CD4-positive, alpha-beta T cell treated with Interleukin-10 for 1 hour (primary cell): ENCODE data around the gene PPDPF.

Experiments
- DNase-seq: peaks from one replicate; pipeline ENCODE4 v3.0.0-alpha.2; 2020

Gene PPDPF

DNA sequence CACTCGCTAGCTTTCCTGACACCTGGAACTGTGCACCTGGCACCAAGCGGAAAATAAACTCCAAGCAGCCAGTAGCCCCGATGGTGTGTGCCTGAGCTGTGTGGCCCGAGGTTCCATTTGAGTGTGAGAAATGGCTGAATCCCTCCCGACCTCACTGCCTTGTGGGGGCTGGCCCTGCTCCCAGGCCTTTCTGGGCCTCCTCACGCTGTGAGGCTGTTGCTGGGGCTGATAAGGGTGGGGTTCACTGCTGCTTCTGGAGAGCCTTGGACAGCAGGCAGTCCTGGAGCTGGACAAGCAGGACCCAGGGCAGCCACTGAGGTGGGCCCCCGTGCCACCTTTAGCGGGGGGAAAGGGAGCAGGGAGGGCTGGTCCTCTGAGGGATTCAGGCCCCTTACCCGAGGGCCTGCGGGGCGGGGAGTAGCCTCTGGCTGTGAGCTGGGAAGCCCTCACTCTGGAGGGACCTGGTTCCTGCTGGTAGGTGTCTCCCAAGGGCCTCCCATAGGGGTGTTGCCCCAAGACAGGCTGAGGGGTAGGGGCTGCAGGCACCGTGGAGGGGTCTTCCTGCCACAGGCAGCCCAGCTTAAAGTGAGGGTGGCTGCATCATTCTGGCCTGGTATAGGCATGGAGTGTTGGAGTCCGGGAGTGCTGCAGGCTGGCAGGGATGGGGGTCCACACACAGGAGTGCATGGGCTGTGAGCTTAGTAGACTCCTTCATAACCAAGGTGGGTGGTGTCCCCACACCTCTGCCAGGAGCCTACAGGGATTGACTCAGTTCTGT is 1.7 kb downstream of the PPDPF start:
- DNase-seq: no peak

DNA sequence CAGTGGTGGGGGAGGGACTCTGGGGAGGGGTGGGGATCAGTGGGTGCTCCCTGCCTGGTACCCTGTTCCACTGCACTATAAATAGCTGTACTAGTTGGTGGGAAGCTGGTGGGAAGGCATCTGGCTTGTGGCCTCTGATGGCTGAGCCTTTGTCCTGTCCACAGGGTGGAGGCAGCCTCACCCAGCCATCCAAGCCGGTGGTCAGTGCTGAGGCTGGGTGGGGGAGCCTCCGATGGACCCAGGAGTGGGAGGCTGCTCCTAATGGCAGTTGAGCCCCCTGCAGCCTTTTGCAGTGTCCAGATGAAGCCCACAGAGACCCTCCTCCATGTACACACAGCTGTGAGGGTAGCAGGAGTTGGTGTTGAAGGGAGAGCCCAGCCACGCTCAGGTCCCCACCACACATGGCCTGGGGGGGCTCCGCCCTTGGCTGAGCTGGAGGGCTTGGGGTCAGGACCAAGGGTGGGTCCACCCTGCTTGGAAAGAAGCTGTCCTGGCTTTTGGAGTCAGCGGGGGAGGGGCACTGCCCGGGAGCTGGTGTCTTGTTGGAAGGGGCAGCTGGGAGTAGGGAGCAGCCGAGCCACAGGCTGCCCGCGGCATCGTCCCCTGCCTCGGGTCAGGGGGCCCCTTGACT is 2.5 kb downstream of the PPDPF start:
- no peak for DNase-seq

DNA sequence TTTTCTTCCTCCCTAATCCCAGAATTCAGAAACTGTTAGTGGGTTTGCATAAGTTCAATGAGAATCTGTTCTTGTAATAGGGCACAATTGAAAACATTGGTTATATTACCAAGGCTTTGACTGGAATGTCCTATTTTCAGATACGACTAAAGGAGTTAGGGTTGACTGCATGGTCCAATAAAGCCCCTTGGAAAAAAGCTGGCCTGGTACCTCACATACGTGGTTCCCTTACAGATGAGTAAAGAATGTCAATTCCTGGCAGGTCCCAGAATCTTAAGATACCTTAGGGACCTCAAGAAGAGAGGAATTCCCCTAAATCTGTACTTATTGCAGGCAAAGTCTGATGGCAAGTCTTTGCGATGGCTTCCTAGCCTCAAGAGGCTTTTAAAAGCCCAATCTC is 4.6 kb downstream of the PPDPF start:
- DNase-seq: no peak

DNA sequence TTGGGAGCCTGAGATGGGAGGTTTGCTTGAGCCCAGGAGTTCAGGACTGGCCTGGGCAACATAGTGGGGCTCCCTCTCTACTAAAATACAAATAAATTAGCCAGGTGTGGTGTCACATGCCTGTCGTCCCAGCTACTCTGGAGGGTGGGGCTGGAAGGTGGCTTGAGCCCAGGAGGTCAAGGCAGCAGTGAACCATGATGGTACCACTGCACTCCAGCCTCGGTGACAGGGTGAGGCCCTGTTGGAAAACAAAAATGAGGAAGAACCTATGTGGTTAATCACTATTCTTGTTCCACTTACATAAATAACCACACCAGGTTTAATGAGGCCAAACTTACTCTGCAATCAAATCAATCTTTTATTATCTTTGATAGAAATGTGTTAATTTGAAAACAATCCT is 5.4 kb downstream of the PPDPF start:
- DNase-seq: no peak

DNA sequence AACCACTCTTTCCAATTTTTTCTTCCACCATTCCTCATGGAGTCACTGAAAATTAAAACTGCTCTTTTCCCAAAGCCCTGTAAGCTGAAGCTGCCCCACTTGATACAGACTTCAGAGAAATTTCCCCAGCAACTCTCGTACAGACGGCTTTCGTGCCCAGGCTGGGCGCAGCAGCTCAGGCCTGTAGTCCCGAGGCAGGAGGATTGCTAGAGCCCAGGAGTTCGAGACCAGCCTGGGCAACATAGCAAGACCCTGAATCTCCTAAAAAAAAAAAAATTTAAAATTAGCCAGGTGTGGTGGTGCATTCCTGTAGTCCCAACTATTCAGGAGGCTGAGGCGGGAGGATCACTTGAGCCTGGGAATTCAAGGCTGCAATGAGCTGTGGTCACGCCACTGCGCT is 6.6 kb downstream of the PPDPF start:
- no peak for DNase-seq

DNA sequence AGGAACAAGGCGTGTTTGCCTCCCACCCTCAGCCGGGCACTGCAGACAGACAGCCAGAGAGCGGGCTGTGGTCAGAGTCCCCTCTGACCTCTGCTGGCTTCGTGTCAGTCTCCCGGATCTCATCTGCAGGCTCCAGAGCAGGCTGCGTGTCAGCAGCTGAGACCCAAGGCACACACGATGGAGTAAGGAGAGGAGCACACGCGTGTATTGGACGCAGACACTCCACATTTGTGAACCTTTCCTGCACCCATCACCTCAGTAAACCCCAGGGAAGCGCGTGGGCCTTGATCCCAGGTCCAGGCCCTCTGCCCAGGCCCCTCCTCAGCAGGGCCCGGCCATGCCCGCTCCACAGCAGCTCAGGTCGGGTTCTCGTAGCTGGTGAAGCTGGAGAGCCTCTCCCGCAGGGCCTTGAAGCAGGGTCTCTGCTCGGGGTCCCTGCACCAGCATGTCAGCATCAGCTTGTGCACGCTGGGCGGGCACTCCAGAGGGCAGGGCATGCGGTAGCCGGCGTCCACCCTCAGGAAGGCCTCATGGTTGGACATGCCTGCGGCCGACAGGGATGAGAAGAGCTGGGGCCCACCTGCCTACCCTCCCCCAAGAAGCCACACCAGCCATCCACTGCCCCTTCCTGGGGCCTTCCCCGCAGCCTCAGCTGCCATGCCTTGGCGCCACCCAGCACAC is 8.8 kb downstream of the PPDPF start:
- no peak for DNase-seq

DNA sequence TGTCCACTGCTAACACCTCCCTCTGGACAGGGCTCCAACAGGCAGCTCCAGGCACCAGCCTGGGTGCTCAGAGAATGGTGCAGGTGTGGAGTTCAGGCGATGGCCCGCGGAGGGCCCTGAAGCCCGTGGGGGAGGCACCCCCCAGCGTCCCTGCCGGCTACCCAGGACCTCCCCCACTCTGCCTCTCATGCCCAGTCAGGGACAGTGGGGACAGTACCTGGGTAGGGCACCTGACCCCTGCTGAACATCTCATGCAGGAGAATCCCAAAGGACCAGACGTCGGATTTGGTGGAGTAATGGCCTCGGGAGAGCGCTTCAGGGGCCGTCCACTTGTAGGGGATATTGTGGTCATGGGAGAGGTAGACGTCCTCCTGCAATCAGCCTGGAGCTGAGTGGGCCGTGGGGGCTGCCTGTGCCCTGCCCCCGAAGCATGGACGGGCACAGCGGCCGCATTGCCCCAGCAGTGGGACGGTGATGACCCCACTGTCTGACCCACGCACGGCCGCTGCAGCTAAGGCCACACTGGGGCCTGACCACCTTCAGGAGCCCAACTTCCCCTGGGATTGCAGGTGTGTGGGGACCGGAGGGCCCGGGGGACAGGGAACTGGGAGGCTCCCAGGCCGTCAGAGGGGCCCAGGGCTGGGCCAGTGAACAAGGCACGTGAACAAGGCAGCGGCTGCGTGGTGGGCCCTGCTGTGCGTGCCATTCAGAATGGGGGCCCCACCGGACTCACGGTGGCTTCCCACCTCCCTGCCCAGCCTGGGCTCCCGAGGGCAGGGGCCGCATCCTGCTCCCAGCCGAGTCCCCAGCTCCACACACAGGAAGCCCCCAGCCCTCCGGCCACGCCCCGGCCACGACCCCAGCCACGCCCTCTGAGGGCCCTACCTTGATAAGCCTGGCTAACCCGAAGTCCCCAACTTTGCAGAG is 9.6 kb downstream of the PPDPF start:
- DNase-seq: no peak

DNA sequence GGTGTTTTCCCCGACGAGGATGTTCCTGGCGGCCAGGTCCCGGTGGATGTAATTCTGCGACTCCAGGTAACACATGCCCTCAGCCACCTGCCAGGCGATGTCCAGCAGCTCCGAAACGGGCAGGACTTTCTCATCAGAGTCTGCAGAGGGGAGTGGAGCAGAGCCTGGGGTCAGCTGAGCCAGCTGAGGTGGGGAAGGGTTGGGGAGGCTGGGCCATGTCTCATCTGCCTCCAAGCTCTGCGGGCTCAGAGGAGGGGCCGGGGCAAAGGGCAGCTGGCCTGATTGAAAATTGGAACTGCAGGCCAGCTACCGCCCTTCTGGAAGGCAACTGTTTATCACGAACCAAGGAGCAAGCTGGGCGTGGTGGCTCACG is 10.2 kb downstream of the PPDPF start:
- DNase-seq: no peak

DNA sequence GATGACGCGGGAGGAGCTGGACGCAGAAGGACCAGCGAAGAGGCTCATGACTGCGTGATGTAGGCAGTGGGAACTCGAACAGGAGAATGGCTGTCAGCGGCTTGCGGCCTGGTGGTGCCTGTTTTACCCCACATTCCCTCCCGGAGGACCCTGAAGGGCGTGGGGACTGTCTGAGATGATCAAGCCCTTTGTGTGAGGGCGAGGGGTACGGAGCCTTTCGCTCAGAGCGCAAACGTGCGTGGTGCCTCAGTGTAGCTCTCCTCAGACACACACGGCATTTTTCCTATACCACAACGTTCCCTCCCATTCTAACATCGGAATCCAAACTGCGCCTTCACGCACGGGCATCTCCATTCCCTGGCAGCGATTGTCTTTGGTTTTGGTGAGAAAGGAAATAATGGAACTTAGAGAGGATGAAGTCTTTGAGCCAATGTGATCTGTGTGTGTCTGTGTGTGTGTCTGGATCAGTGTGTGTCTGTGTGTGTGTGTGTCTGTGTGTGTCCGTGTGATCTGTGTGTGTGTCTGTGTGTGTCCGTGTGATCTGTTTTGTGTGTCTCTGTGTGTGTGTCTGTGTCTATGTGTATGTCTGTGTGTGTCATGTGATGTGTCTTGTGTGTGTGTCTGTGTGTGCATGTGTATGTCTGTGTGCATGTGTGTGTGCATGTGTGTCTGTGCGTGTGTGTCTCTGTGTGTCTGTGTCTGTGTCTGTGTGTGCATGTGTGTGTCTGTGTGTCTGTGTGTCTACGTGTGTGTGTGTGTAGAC is 11.3 kb downstream of the PPDPF start:
- no peak for DNase-seq

DNA sequence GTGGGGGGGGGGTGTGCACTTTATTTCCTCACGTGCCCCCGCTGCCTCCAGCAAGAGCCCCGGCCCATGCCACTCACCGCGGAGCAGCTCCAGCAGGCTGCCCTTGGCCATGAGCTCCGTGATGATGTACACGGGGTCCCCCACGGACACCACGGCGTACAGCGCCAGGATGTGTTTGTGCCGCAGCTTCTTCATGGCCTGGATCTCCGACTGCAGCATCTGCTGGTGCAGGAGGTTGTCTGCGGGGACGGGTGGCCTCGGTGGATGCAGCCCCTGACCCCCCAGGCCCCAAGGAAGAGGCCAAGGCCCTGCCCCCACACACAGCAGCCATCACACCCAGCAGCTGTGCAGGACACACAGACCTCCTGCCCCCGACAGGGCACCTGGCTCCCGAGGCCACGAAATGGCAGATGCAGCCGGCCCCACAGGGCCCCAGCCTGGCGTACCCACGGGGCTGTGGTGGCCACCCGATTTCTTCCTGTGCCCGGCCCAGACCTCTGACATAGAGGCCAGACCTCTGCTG is 11.9 kb downstream of the PPDPF start:
- DNase-seq: no peak

DNA sequence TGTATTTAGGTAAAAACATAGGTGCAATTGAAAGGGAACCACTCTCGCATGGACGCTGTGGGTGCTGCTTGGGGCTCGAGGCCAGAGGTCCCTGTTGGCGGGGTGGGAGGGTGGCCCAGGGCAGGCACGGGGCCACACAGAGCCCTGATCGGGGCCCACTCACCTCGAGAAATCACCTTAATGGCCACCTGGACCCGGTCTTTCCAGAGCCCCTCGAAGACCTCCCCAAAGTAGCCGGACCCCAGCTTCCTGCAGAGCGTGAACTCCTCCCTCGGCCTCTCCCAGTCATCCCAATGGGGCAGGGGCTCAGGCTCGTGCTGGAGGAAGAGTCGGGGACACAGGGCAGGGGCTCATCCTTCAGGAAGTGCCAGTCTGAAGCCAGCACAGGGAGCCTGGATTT is 12.8 kb downstream of the PPDPF start:
- DNase-seq: no peak

DNA sequence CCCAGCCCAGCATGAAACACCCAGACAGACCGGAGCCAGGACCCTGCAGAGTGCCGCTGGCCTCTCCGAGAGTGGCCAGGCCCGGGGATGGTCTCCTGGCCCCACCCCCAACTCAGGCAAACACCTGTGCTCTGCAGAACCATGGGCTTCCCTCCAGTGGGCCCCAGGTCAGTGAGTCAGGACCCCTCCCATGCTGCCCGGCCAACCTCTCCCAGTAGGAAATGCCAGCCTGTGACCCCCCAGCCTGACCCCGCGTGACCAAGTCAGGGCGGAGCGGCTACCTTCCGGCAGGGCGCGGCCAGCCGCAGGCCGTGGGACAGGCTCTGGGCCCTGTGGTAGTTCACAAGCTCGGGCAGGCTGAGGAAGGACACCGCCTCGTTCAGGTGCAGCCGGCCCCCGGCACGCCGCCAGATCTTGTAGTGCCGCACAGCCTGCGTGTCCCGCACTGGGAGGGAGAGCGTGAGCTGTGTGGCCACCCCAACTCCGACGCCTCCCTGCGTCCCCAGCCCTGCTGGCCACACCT is 13.4 kb downstream of the PPDPF start:
- no peak for DNase-seq

DNA sequence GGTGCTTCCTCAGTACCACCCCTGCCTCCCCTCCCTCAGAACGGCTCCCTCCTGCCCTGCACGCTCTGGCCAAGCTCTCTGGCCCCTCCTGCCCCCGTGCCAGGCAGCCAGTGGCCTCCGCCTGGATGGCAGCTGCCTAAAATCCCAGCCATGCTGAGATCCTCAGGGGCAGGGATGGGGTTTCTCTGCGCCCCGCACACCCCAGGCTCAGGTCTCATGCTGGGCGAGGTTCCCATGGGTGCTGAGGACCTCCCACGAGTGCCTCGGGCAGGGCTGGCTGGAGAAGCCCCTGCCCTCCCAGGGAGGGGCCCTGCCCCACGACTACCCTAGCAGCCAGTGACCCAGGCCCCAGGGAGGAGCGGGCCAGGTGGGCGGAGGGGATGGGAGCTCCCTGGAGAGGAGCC is 13.9 kb downstream of the PPDPF start:
- DNase-seq: no peak

DNA sequence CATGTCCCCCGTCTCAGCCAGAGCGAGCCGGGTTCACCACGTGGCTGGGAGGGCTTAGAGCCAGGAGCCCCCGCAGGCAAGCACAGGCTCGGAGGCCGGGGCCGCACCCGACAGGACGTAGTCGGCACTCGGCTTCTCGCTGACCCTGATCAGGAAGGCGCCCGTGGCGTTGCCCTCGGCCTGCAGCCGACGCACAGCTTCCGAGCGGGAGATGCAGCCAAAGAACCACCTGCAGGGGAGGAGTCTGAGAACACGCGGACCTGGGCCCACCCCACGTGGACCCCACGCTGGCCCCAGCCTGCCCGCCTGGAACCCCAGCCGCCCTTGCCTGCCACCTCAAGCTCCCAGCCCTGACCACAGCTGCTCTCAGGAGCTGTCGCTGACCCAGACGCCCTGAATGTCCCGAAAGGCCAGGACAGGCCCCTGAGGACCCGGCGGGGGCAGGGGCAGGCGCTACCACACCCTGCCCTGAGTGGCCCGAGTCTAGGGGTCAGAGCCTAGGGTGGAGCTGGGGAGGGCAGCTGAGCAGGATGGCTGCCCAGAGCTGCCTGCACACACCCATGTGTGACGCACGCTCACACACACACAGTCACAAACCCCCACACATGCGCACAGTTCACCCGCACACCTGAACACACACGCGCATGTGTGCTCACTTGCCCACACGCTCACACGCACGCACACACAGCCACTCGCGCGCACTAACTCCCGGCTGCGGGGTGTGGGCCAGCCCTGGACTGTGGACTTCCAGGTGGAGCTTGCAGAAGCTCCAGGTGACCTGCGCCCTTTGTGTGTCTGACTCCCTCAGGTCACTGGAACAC is 14.5 kb downstream of the PPDPF start:
- DNase-seq: no peak

DNA sequence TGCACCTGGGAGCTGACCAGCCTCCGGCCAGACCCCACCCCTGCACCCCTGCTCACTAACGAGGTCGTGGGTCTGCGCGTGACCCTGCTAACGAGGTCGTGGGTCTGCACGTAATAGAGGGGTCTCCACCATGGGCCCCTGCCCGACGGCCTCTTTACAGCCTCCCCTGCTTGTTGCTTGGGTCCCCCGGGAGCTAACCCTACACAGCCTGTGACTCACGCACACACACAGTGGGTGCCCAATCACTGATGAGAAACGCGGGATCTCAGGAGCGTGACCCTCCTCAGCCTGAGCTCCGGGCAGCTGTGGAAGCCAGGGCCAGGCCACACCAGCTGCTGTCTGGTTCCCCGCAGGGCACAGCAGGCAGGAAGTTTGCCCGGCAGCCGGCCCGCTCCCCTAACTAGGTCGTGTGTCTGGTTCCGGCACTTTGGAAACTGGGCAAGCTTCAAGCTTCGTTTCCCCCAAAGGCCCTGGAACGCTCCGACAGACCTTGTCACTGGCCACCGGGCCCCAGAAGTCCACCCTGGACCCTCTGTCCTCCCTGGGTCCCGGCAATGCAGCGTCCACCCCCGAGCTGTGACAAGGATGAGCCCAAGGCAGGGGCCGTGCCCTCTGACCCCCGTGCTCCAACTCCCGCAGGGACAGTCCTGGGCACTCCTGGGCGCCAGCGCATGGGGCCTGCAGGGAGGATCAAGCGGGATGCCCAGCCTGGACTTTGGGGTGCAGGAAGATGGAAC is 15.8 kb downstream of the PPDPF start:
- no peak for DNase-seq

DNA sequence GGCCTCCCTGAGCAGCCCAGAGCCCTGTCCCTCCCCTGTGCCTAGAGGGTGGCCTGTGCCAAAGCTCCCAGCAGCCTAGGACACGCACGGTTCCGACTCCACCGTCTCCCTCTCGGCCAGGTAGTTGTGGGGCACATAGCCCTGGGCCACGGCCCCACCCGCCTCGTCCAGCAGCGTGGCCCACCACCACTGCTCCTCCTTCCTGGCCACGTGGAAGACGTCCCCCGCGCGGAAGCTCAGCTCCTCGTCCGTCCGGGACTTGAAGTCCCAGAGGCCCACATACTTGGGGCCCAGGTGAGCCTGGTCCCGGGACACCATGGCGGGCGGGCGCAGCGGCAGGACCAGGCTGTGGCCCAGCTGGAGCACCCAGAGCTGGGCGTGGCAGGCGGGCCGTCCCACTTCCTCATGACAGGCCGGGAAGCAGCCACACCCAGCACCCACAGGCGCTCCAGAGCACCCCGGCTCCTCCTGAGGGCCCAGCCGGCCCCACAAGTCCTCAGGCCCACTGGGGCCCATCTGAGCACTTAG is 16.5 kb downstream of the PPDPF start, which contains the start of gene PTK6:
Gene PTK6, minus strand, starts transcription at position 380 of the 528 bp plus-strand sequence. Its CDS starts 62 bp downstream, at position 318.
- no peak for DNase-seq

DNA sequence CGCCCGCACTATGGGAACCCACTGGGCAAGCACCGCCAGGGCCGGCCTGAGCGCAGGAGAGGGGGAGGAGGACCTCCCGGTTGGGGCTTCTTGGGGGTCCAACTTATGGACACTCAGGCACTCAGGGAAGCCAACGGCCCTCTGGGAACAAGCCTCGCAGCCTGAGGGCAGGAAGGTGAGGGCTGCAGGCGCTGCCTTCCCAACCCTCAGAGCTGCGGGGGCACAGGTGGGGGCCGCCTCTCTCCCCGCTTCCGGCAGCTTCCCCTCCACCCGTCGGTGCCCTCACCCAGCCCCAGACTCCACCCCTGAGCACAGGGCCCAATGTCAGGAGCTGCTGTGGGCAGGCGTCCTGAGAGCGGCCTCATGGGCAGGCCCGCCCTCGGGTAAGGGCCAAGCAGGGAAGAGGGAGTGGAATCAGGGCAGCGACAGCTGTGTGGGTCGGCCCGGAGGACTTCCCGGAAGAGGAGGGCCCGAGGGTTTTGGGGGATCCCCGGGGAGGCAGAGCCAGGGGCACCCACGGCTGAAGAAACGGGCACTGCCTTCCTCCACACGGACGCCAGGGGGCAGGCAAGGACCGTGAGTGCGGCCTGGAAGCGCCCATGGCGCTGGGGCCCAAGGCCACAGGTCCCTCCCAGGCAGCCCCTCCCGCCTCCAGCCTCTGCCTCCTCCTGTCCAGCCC is 17.1 kb downstream of the PPDPF start:
- peak; percentile 97 for DNase-seq

DNA sequence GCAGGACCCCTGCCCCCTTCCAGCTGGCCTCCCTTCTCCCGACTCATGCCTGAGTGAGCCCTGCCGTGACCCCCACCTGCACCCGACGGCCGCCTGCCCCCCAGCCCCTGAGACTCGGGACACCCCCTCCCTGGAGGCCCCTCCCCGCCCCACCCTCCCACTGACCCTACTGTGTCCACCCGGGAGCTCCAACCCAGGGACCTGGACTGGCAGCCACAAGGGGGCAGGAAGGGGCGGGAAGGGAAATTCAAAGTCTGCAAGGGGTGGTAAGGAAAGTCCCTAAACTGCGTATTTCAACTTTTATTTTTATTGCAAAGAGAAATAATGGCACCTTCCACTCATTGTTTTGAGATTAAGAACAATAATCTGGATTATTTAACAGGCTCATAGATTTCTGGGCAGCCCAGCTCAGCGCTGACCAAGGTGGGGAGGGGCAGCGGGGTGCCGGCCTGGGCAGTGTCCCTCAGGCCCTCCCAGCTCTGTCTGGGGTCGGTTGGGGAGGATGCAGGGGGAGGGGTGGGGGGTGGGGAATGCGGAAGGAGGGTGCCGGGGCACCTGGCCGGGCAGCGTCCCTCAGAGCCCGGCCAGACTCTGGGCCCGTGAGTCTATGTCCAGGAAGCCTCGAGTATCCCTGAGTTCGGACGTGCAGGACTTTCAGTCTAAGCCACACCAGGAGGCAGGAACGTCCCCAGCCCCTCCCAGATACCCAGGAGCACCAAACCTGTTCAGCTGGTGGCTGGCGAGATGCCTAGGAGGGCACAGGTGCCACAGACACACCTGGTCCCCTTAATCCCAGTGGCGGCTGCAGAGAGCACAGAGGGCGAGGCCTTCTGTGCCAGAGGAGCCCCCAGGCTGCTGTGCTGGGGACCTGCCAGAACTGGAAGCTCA is 17.9 kb downstream of the PPDPF start:
- peak; percentile 70 for DNase-seq
